ENCODE measurements around the gene CRHR1.
"Not testable (repeated sequence)": the region's sequence is repeated elsewhere in the genome, so short reads cannot be mapped to it uniquely, and the experiment has no call there.

CRHR1 gene

DNA sequence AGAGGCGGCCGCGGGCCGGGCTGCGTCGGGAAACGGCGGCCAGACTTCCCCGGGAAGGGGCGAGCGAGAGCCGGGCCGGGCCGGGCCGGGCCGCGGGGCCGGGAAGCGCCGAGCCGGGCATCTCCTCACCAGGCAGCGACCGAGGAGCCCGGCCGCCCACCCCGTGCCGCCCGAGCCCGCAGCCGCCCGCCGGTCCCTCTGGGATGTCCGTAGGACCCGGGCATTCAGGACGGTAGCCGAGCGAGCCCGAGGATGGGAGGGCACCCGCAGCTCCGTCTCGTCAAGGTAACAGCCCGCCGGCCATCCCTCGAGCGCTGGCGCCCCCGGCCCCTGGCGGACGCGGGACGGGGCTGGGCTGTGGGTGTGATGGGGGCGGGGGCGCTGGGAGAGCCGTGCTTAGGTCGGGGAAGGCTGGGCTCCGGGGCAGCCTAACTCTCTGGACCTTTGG, at the start of gene CRHR1:
CRHR1 (plus strand) TSS at position 28 of the 448 bp plus-strand sequence; CDS start at position 253, 225 bp downstream.
- no peak for DNase-seq

DNA sequence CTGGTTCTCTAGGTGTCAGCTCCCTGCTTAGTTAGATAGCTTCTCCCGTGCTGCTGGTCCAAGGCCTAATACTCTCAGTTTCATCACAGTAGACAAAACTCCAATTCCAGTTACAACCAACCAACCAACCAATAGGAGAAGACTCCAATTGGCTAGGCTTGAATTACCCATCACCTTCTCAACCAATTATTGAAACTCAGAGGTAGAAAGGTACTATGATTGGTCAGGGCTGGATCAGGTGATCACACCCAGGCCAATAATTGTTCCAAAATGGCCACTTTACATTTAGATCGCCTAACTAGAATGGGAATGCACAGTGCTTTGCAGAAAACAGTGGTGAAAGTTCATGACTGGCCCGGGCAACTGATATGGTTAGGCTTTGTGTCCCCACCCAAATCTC, 49.5 kb upstream of the CRHR1 start:
- no peak for DNase-seq

DNA sequence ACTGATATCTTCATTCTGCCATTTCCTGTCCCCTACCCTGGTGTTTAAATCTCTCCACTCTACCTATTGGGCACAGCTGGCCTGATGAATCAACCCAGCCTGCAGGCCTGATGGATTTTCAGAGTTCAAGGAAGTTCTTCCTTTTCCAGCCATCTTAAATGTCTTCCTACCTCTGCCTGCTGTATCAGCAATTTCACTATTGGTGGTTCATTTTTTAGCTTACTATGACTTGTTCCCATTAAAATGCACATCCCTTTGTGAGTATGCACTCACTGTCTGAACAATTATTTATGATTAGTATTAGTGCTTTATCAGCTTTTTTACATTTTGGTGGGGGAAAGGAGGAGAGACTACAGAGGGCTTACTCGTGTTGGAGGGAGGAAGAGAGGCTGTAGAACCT, 48.6 kb upstream of the CRHR1 start:
- no peak for DNase-seq

DNA sequence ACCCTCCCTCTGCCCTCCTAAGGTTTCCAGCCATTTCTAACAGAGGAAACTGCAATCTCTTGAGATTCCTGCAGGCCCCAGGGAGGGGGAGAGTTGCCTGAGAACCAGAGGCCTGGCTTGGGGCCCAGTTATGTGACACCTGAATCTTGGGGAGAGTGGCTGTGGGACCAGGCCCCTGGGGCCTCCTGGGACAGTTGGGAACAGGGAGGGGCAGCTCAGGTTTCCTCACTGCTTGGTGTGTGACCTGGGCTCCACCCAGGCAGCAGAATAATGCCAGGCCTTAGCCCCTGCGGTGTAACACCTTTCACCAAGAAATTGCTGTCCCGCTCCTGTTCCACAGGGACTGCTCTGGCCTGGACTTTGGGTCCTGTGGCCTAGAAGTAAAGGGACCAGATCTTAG, 44.3 kb upstream of the CRHR1 start:
- no peak for DNase-seq

DNA sequence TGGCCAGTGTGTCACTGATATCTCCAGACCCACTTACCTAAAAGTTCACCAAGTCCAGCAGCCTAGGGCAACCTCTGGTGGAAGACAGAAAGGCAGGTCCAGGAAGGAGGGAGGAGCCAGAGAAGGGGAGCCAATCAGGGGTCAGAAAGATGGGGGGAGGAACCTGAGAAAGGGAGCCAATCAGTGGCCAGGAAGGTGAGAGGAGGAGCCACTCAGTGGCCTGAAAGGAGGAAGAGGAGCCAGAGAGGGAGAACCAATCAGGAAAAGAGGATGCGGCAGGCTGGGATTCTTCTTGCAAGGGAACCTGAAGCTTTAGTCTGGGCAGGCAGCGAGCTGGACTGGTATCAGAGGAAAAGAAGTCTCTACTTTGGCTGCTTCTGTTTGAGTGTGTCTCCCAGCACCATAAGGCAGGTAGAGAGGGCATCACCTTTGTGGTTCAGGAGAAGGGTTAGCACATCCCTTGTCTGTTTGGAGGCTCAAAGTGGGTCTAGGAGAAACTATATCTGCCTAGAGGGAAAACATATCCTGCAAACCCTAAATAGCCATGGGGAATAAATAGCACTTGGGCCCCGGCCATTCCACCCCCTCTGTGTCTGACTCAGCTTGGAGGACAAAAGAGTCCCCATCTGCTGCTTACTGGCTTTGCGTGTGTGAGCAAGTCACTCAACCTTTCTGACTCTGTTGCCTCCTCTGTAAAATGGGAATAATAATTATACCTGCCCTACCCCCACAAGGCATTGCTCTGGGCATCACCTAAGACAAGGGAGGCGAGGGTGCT, 43.4 kb upstream of the CRHR1 start:
- no peak for DNase-seq

DNA sequence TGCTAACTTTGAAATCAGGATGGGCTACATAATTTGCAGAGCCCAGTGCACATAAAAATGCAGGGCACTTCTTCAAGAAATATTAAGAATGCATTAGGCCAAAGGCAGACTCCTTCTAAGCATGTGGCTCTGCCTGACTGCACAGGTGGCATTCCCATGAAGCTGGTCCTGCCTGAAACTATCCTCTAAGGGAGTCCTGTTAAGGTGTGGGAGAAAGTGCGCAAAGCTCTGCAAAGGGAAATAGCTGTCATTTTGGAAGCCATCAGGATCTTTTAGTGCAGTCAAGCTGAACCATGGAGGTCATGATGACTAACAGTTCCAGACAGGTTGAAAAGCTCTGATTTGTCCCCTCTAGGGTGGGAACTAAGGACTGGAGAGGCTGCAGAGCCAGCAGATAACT, 41.9 kb upstream of the CRHR1 start:
- no peak for DNase-seq

DNA sequence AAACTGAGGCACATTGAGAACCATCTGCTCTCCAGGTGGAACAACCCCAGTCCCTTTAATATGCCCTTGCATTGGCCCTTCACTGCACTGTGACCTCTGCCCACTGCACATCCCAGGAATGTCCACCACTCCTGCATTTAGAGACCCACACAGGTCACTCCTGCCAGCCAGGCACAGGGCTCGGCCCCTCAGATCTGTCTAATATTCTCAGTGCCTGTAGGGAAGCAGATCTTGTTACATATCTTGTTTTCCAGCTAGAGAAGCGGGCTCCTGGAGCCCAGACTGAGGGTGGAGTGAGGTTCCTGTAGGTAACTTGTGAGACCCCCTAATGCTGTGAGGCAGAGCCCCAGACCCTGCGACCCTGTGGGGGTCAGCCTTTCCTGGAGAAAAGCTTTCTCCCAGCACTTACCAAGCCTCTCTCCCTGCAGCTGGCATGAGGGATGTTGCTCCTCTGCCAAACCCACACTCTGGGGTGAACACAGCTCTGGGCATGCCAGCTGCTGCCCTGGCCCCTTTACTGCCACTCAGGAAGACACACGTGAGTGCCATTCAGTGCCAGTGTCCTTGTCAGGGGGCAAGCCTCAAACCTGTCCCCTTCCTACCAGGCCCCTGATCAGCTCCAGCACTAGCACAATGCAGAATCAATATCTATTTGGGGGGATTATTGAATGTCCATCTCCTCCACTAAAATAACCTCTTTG, 40.3 kb upstream of the CRHR1 start:
- DNase-seq, result no peak

DNA sequence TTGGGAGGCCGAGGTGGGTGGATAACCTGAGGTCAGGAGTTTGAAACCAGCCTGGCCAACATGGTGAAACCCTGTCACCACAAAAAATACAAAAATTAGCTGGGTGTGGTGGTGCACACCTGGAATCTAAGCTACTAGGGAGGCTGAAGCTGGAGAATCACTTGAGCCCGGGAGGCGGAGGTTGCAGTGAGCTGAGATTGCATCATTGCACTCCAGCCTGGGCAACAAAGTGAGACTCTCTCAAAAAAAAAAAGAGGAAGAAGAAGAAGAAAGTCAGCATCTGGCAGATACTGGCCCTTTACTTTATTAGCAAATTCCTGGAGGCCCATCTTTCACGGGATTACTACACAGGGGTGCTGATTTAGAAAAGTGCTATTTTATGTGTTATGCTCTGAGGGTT, 39.3 kb upstream of the CRHR1 start:
- not testable (repeated sequence) for DNase-seq

DNA sequence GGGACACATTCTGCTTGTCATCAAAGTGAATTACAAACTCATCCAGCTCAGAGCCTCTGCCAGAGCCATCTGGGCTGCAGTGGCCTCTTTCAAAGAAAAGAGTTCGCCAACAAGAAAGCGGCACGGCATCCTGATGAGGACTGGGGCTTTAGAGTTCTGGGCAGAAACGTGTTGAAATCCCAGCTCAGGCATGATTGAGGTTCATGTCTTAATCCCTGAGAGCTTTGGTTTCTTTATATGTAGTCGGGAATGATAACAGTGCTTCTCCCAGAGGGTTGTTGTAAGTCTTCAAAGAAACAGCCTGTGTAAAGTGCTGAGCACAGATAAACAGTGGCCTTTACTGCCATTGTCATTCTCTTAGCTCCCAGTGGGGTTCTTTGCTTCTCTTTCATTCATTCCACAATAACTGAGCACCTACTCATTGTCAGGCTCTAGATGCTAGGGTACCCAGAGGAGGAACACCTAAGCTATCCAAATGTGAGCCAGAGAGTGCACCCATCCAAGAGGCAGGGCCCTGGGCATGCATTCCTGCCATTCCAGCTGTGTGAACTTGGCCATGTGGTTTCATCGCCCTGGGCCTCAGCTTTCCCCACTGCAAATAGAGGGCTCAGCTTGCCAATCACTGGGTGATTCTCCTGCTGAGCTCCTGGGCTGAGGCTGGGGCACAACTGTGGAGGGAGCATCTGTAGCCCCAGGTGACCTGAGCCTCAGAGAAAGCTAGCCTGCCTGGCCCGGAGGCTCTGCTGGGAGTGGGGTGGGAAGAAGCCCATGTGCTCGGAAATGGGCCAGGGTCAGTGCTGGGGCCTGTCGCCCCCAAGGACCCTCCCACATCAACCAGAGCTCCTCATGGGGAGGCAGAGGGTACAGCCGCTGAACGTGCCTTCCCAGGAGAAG, 38.3 kb upstream of the CRHR1 start:
- no peak for DNase-seq

DNA sequence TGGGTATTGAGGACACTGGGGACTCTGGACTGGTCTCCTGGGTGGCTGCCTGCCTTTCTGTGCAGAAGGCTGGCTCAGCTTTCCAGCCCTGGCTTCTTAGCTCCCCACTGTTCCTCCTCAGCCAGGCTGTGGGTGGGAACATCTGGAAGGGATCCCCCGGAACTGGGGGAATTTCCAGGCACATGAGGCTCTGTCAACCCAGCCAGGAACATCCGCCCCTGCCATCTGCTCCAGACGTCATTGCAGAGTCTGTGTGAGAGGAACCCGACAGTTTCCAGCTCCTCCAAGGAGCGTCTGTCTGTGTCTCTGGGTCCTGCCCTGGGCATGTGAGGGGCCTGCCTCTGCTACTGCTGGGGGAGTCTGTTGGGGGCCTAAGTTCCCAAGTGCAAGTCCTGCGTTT, 36.2 kb upstream of the CRHR1 start:
- no peak for DNase-seq

DNA sequence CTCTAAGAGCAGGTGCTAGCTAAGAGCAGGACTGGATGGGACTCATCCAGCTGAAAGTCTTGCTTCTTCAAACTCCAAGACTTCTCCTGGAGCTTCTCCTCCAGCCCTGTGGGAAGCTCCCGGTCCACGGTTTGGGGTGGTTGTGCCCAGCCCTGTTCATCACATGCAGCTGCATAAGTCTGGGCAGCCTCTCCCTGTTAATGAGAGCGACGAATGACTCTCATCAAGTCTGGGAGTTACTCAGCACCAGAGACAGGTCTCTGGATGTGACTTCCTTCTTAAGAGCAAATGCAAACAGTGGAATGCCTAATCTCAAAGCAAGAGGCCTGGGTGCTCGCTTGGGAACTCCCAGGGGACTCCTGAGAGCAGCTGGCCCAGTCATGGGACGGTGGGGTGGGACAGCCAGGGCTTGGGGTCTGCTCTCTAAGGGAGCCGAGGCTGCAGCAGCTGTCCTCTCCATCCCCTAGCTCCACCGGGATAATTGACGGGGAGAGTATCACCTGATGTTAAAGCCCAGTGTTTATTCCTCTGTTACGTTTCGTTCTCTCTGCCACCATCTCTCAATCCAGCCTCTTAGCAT, 35.3 kb upstream of the CRHR1 start:
- DNase-seq, result no peak

DNA sequence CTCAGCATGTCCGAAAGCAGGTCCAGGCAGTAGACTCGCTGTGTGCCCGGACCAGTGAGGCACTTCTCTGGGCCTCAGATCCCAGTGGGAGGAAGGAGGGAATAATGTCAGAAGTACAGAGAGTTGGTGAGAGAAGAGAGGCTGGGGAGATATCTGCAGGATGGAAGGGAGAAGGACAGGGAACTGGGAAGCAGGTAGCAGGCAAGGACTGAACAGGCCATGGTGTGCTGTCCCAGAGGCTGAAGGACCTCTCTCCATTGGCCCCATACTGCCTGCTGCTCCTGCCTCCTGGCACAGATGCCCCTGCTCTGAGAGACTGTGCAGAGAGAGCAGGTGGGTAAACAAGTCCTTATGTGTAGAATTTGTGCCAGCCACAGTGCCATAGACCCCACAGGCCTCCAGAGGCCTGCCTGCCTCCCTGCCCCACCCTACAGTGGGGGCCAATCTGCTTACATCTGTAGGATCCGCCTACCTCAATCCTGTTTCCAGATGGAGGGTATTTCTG, 34.2 kb upstream of the CRHR1 start:
- no peak for DNase-seq

DNA sequence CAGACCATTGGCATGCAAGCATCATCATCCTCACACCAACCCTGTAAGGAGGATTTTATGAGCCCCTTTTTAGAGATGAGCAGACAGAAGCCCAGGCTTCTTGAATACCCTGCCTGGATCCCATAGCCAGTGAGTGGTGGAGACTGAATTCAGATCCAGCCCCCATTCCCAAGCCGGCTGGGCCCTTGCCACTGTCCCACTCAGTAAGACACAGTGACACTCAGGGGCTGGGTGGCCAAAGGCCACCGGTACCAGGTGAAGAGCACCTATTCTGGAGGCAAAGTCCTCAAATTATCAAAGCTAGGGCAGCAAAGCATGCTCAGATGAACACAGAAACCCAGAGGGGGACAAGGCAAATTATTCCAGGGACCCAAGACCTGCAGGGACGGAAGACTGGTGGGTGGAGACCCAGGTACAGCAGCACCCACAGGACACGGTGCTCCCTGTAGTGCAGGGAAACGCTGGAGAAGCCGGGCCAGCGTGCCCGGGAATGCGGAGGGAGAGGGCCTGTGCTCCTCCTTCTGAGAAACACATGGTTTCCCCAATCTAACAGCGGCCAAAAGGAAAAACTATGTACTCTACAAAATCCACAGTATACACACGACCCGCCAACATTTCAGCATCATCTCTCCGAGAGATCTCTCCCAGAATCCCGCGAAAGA, 33.2 kb upstream of the CRHR1 start:
- no peak for DNase-seq

DNA sequence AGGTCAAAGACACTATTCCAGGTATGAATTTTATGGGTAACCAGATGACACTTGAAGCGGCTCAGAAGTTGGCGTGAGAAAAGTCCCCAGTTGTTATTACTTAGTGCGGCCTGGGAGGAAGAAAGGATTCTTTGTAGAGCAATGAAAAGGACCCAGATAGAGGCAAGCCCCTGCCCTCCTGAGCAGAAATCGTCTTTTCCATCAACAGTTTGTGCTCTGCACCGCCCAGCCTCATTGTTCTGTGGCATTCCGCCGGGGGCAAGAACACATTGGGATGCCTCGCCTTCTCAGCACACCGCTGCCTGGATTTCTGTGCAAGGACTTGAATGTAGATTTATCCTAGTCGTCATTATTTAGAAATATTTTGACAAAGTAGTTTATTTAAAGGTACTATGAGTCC, 32.7 kb upstream of the CRHR1 start:
- no peak for DNase-seq

DNA sequence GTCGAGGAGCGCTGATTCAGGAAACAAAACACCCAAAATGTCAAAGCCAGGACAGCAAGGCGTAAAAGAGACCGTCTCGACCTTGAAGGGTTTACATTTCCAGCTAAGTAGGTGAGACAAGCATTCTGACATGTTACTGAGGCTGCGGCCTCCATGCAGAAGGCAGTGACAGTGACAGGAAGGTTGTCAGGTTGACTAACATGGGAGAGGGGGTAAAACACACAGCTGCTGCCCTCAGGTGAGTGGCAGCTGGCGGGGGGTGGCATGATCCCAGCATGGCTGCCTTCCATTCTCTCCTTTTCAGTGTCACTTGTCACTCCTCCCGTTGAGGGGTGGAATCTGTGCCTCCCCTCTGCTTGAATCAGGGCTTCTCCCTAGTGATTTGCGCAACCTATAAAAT, 31.9 kb upstream of the CRHR1 start:
- no peak for DNase-seq

DNA sequence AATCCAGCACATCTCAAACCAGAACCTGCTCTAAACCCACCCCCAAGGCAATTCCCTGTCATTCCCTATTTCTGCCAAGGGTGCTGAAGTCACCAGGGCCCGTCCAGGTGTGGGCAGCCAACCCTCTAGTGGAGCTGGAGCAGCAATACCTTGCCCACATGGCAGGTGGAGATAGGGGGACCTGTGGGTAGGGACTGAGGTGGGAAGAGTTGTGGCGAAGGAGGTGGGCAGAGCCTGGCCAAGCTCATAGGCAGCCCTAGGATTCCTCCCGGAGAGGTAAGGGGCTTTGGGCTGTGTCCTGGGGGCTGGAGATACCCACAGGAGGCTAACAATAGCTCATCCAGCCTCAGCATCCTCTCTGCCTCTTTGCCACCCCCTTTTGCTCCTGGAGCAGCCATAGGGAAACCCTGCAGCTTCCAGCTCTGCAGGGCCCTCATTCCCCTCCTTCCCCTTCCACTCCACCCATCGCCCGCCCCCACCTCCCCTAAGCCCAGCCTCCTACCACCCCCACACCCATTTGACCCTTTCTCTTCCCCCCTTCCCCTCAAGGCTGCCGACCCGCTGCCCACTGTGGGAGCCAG, 30.4 kb upstream of the CRHR1 start:
- DNase-seq, result no peak

DNA sequence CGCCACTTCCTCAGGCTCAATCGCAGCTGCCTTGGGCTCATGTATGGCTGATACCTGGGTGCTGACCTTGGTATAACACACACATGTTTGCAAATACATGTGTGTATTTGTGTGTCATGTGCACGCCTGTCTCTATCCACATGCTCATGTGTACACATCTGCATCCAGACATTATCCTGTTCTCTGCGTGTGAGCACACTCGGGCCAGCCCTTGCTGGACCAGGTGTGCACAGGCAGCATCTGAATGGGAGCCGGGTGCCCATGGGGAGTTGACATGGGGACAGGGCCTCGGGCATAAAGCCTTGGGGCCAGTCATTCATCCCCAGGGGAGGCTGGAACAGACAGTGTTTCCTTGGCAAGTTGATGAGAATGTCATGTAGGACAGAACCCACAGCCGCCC, 29.1 kb upstream of the CRHR1 start:
- DNase-seq, result no peak

DNA sequence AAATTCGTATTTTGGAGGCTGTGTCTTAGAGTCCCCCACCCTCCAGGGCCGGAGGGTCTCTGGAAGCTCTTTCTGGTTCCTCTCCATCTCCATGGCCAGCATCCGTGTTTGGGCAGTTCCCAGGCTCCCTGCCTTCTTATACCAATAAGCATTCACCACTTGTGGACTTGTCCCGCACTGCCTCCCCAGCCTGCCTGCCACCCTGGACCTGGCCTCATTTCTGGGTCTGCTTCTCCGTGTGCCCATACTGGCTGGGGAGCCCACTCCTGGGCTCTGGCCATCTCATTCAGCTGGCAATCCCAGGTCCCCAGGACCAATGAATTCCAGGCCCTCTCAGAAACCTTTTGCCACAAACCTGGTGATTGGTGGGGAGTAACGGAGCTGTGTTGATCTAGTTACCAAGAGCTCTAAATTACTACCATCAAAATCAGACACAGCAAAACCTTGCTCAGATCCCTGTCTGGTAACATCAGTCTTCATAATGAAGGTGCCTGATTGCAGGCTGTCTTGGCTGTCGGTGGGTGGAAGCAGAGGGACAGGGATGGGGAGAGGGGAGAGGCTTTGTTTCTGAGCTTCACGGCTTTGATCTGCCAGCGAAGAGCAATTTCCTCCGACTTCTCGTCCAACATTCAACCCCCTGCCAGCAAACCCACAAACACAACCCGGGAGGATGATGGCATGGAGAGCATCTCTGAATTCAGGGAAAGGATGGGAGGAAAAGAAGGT, 27.7 kb upstream of the CRHR1 start:
- DNase-seq, result peak; percentile 69

DNA sequence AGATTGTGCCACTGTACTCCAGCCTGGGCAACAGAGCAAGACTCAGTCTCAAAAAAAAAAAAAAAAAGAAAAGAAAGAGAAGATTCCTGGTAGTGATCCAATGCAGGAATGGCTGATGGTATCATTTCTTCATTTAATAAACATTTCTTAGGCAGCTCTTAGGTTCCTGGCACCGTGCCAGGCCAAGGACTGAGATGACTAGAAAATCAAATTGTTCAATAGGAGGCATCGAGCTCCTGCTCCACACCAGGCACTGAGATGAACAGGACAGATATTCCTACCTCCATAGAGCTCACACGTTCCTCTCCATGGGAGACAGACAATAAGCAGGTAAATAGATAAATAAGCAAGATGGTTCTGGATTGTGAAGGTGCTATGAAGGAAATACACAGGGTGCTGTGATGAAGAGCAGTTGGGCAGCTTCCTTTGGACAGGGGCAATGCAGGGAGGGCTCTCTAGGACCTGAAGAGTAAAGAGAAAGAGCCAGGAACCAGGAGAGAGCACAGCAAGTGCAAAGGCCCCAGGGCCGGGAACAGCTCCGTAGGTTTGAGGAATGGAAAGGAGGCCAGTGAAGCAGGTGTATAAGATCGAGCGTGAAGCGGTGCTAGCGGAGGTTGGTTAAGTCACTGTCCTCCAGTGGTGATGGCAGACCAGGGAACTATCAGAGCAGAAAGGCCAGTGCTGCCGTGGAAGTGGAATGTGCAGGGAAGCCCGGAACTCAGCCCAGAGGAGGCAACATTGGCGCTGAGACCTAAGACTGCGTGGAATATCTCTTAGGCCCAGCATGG, 26.5 kb upstream of the CRHR1 start:
- no peak for DNase-seq

DNA sequence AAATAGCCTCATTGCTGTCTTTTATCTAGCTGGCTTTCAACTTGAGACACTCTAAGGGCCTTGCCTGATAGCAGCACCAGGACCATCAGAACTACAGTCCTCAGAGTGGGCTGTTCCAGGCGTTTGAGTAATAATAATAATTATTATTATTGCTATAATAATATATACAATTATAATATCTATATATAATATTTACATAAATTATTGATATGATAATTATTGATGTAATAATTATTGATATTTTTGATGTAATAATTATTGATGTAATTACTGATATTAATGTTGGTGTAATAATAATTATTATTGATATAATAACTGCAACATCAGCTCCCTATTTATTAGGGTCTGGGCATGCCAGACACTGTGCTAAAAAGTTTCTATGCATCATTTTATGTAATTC, 25.6 kb upstream of the CRHR1 start:
- no peak for DNase-seq

Measured in NCI-H2227 treated with DMSO at 0.1 percent for 48 hours (cell line).